GM18526 (cell line): ENCODE results near the gene ZNF275.
A peak's percentile ranks its signal among the peaks of the same experiment; 100 is the strongest.

Experiments
- POLR2A ChIP-seq: IDR thresholded peaks from 3 replicates; pipeline ENCODE4 v1.6.1; 2011; ENCODE audit not compliant: insufficient read length; ENCODE audit errors: extremely low read depth

Gene ZNF275, protein sequence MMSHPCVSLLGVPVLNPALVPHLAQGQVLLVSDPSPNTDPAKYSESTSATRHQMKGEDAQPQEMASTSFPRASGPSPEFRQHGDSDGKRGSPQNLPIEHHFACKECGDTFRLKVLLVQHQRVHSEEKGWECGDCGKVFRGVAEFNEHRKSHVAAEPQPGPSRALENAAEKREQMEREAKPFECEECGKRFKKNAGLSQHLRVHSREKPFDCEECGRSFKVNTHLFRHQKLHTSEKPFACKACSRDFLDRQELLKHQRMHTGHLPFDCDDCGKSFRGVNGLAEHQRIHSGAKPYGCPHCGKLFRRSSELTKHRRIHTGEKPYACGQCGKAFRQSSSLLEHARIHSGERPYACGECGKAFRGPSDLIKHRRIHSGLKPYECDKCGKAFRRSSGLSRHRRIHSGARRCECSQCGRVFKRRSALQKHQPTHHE

GRCh38 chrX:153333821-153334653, at the start of gene ZNF275:
ZNF275 (plus strand) TSS chrX:153334153; CDS start chrX:153336680, 2,527 bp downstream.
- TF ChIP-seq POLR2A: peak; percentile 70

GRCh38 chrX:153297376-153297775, 36.6 kb upstream of the ZNF275 start:
- TF ChIP-seq POLR2A: no peak

DNA sequence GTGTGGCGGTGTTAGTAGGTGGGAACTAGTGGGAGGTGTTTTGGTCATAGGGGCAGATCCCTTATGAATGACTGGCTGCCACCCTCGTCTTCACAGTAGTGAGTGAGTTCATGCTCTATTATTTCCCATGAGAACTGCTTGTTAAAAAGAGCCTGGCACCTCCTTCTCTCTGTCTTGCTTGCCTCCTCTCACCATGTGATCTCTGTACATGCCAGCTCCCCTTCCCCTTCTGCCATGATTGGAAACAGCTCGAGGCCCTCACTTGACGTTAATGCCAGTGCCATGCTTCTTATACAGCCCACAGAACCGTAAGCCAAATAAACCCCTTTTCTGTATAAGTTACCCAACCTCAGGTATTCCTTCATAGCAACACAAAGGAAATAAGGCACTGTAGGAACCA, 34.1 kb upstream of the ZNF275 start:
- TF ChIP-seq POLR2A: no peak

DNA sequence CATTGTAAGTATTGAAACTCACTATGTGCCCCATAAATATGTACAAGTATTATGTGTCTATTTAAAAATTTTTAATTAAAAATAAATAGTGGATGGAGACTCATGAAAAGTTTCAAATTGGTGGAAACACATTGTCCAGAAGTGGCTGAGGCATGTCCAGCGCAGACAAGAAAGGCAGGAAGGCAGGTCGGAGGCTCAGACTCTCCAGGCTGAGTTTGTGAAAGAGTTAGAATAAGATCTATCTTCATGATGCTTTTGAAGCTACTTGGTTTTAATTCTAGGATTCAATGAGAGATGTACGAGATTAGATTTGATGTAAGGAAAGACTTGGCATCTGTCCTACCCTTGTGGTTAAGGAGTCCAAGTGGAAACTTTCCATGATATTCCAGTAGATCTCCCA, 32.2 kb upstream of the ZNF275 start:
- TF ChIP-seq POLR2A: no peak

- no peak for TF ChIP-seq POLR2A
Measured at GRCh38 chrX:153302796-153303195, 31.2 kb upstream of the ZNF275 start.

DNA sequence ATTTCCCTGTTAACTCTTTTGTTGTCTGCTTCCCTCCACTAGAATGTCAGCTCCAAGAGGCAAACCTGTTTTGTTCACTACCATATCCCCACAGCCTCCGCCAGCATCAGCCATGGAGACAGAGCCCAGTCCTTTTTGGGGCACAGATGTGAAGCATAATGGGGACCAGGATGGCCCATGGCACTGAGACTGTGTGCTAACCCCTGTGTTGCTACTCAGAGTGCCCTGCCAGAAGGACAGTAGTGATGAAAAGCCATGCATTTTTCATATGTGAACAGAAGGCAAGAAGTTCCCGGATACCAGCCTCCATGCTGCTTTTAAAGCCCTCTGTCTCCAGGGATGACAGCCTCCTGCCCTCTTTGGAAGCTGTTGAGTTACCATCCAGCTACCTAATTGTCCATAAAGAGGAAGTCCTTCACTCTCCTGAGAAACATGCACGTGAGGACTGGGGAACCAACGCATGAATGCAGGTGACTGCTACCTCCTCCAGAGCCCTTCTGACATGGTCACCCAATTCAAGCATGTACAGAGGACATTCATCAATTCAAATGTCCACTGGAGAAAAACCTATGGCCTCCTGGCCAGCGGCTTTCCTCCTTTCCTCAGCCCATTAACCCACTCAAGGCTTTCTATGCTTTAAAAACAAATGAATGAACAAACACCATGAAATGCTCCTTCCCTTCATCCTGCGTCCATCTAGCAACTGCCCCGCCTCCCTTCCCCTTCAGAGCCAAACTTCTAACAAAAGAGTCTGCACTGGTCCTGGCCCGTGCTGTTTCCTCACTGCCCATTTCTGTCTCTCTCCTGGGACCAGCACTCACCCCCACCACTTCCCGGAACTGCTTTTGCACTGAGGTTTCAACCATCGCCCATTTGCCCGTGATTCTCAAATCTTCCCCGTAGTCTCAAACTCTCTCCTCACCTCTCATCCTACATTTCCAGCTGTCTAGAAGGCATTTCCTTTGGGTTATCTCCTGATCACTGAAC, 30.4 kb upstream of the ZNF275 start:
- TF ChIP-seq POLR2A: no peak

GRCh38 chrX:153304988-153305736, 28.8 kb upstream of the ZNF275 start:
- TF ChIP-seq POLR2A: no peak

DNA sequence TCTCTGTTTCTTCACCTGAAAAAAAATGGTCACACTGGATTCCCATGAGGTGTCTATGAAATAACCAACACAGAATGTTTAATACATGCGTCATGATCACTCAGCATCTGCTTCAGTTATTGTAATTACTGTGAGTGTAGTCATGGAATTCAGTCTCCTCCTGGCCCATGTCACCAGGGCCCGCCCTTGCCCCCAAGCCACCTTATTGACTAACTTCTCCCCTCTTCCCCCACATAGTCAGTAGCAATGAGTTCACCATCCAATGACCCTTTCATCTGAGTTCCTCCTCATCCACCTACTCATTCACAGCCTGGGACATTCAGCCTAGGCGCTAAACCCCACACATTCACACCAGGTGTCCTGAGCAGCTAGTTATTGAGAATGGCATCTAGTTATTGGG, 28.0 kb upstream of the ZNF275 start:
- TF ChIP-seq POLR2A: no peak

GRCh38 chrX:153306527-153307115, 27.3 kb upstream of the ZNF275 start:
- TF ChIP-seq POLR2A: no peak

- no peak for TF ChIP-seq POLR2A
Measured at GRCh38 chrX:153307276-153308178, 26.4 kb upstream of the ZNF275 start.

DNA sequence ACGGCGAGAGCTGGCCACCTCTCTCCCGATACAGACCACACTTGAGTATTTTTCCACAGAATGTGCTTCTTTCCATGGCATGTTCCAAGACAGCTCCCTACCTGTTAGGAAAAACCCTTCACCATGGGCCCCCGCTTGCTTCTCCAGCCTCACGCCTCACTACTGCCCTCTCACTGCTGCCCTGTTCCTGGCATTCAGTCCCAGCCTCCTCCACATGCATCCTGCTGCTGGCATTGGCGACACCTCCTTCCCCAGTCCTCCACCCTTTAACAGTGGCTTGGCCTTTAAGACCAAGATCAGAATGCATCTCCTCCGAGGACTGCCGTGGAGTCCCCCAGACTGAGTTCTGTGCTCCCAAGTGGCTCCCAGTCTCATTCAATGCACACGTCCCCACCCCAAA, 23.1 kb upstream of the ZNF275 start:
- TF ChIP-seq POLR2A: no peak

DNA sequence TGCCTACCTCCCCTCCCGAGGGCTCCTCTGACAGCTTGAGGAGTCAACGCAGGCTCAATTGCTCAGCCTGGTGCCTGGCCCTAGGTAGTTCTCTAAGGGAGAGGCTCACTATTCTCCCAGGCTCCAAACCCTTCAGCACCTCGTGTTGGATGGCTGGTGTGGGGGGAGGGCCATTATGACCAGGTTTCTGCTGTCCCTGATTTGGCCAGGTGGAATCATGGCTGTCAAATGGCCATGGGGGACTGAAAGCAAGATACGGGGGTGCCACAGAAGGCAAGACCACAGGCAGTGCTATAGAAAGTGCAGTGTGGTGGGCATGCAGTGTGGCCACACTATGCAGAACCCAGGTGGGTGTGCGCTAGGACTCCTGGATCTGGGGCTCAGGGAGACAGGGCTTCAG, 21.9 kb upstream of the ZNF275 start:
- no peak for TF ChIP-seq POLR2A

- no peak for TF ChIP-seq POLR2A
Measured at GRCh38 chrX:153312842-153313241, 21.1 kb upstream of the ZNF275 start.

- TF ChIP-seq POLR2A: no peak
Measured at GRCh38 chrX:153317306-153317705, 16.6 kb upstream of the ZNF275 start.
